K562 treated with DMSO at 1 percent for 12 hours (cell line): ENCODE data around the gene C4orf54. TPM values are rescaled to one million over a fixed set of nuclear protein-coding genes. Genes with fewer than 3 reads are reported as not detected.

Experiments used
- total RNA-seq: library from RNA; unstranded; fragments of 300-600 nt; gene quantifications from 2 replicates; pipeline ENCODE4 v1.2.3, GENCODE V29; 2022; ENCODE audit not compliant: insufficient read depth

The C4orf54 gene
- not detected in 2 replicates for total RNA-seq

DNA sequence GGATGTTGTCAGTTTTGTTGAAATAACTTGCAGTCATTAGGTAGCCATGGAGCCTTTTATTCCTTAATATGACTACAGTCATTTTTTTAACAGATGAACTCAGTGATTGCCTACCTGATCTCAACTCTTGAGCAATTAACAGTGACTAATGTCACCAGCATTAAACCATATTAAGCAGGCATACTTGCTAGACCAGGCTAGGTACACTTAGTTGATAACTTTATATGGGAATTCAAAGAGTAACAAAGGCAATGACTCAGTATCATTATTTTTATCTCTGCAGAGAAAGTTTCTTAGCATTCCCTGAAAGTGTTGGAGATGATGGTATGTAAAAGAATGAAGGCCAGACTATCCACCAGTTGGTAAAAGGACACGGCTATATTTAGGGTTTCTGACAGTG lies at the start of gene C4orf54:
TSS of gene C4orf54 (minus strand) at position 31 of the 400 bp plus-strand sequence. CDS start 3,180 bp downstream, outside the sequence.

Other genes with a start within 250 kb of the C4orf54 start
- not detected in 2 replicates for gene ADH7, start 222.5 kb downstream of the C4orf54 start, total RNA-seq
- gene C4orf17, start 146.8 kb downstream of the C4orf54 start, total RNA-seq, result not detected in 2 replicates
- 1.9 and 5.0 TPM in 2 replicates for gene TRMT10A, start 93.8 kb downstream of the C4orf54 start, total RNA-seq
- gene MTTP, start 83.0 kb downstream of the C4orf54 start, total RNA-seq, result not detected in 2 replicates
- 2.5 and 6.9 TPM in 2 replicates for gene DAPP1, start 159.0 kb upstream of the C4orf54 start, total RNA-seq
- gene LAMTOR3, start 236.6 kb upstream of the C4orf54 start, total RNA-seq, result 28.1 and 44.1 TPM in 2 replicates